NCI-H2081 (cell line): ENCODE results near the gene PALM.
A peak's percentile ranks its signal among the peaks of the same experiment; 100 is the strongest.
"Not testable (repeated sequence)": the region's sequence is repeated elsewhere in the genome, so short reads cannot be mapped to it uniquely, and the experiment has no call there.

Source experiments
- DNase-seq, 2 experiments: peaks; one replicate each; lab custom pipeline; 2025; lab: John Stamatoyannopoulos, UW

Gene PALM

DNA sequence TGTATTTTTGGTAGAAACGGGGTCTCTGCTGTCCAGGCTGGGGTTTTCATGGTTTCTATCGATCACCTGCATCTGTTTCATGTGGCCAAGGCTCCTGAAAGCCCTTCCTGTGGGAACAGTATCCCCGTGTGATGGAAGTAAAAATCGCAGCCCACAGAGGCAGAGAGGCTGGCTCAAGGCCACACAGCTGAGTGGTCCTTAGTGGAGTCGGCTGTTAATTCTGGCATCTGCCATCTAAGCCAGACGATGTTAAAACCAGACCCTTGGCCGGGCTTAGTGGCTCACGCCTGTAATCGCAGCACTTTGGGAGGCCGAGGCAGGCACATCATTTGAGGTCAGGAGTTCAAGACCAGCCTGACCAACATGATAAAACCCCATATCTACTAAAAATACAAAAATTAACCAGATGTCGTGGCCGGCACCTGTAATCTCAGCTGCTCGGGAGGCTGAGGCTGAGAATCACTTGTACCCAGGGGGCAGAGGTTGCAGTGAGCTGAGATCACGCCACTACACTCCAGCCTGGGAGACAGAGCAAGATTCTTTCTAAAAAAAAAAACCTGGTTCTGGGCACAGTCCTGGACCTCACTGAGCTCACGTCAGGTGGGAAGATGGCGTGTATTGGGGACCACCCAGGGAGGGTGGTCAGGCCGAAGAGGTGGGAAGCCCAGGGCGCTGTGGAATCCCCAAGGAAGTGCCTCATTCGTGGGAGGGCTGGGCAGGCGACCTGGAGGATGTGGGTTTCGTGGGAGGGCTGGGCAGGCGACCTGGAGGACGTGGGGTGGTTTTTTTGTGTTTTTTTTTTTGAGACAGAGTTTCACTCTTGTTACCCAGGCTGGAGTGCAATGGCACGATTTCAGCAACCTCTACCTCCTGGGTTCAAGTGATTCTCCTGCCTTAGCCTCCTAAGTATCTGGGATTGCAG is 23.7 kb downstream of the PALM start:
- DNase-seq: no peak

DNA sequence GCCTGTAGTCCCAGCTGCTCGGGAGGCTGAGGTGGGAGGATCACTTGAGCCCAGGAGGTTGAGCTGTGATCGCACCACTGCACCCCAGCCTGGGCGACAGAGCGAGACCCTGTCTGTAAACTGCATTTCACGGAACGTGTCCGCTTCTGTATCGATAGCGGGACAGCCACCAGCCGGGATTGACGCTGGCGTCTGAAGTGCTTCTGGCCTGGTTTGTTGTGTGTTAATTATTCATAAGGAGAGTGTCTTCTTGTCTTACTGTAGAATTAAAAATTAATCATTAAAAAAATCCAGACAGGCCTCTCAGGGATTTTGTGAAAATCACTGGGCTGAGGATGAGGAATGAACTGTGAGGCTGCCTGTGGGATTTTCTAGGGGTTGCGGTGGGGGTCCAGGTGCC is 26.0 kb downstream of the PALM start:
- no peak for DNase-seq

DNA sequence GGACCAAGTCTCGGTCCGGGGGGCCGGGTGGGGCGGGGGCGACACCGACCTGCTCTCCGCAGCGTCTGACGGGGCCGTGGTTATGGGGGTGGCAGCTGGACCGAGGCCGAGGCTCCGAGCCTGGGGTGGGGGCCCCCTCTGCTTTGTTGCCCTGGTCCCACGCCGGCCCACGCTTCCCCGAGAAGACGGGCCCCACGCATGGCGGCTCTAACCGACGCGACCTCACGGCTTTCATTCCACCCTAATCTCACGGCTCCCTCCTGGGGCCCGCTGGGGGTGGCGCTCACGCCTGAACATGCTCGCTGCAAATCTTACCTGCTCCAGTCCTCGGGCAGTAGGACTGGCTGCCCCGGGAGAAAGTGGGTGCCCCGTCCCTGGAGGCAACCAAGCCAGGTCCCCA is 27.4 kb downstream of the PALM start:
- DNase-seq: no peak

GRCh38 chr19:737591-738093 is 28.9 kb downstream of the PALM start:
- DNase-seq: peak in 1 of 2 experiments; percentile 40

GRCh38 chr19:738509-739128 is 29.9 kb downstream of the PALM start:
- no peak for DNase-seq

GRCh38 chr19:739998-740715 is 31.4 kb downstream of the PALM start:
- DNase-seq: no peak

DNA sequence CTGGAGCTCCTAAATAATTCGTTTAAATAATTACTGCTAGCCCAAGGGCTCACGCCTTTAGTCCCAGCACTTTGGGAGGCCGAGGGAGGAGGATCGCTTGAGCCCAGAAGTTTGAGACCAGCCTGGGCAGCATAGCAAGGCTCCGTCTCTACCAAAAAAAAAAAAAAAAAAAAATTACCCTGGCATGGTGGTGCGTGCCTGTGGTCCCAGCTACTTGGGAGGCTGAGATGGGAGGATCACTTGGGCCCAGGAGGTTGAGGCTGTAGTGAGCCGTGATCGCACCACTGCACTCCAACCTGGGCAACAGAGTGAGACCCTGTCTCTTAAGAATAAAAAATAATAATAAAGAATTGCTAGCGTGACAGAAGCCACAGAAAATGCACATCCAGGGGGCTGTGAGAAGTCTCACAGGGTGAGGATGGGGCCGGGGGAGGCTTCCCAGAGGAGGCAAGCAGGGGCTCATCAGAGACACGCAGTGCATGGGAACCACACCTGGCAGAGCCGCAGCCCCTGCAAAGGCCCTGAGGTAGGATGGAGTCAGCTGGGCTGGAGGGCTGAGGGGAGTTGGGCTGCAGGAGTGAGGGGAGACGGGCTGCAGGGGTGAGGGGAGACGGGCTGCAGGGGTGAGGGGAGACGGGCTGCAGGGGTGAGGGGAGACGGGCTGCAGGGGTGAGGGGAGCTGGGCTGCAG is 32.2 kb downstream of the PALM start:
- DNase-seq: not testable (repeated sequence)

GRCh38 chr19:741506-742131 is 32.9 kb downstream of the PALM start:
- DNase-seq: no peak

GRCh38 chr19:742540-743075 is 33.9 kb downstream of the PALM start:
- no peak for DNase-seq

DNA sequence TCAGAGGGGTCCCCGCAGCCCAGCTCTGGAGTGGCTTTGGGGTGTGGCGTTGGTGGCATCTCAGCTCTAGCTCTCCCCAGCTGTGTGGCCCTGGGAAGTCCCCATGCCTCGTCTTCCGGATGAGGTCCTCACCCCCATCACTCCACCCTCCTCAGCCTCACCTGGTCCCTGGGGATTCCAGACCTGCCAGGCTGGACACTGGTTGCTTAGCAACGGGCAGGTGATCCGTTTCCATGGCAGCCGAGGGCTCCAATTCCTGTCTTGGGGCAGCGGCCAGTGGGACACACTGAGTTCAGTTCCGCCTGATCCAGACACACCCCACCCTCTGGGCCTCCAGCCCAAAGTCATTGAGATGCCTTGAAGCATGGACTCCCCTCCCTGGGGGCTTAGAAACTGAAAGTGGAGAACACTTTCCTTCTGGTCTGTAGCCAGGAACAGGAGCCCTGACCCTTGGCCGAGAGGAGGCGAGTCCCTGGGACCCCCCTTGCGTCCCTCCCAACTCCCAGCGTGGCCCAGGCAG is 34.5 kb downstream of the PALM start:
- peak; percentile 16 to 36 for DNase-seq

GRCh38 chr19:745138-745537 is 36.4 kb downstream of the PALM start:
- not testable (repeated sequence) for DNase-seq

DNA sequence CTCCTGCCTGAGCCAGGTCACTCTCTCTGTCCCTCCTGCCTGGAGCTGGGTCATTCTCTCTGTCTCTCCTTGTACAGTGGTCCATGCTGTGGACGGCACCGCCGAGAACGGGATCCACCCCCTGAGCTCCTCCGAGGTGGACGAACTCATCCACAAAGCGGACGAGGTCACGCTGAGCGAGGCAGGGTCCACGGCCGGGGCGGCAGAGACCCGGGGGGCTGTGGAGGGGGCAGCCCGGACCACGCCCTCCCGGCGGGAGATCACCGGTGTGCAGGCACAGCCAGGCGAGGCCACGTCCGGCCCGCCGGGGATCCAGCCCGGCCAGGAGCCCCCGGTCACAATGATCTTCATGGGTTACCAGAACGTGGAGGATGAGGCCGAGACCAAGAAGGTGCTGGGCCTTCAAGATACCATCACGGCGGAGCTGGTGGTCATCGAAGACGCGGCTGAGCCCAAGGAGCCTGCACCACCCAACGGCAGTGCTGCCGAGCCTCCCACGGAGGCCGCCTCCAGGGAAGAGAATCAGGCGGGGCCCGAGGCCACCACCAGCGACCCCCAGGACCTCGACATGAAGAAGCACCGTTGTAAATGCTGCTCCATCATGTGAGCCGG is 37.6 kb downstream of the PALM start:
- DNase-seq: no peak

GRCh38 chr19:746956-747355 is 38.2 kb downstream of the PALM start:
- DNase-seq: no peak

DNA sequence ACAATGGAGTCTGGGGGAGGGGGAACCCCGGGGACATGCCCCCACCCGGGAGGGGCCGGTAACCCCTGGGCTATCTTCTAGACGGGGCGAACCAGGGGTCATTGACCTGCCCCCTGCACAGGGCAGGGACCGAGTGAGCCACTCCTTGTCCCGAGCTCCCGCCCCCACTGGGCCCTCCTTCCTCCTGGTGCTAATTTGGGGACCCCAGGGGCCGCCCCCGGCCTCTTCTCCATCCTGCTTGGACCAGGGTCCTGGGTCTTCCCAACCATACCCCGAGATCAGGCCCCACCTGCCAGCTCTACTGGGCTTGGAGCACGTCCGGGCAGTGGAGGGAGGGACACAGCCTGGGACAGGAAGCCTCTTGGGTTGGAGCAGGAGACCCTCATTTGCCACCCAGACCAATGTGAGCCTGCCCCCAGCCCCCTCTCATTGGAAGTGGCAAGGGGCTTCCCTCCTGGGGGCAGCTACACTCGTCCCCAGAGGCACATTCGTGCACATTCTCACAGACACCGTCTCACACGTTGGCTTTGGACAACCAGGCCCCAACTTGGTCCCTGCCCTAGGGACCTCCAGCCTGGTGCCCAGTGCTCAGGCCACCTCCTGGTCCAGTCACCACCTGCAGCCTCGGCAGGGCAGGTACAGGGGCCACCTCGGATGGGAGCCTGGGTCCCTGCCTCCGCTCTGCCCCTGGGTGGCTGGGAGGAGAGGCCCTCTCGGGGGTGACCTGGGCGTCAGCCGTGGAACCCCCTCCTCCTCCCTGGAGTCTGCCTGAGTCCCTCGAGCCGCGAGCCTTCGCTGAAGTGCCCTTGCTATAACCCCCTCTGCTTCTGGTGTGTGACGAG is 38.9 kb downstream of the PALM start:
- no peak for DNase-seq

- no peak for DNase-seq
Measured at GRCh38 chr19:748274-748598, 39.5 kb downstream of the PALM start.

- DNase-seq: no peak
Measured at GRCh38 chr19:749811-750210, 41.1 kb downstream of the PALM start.

DNA sequence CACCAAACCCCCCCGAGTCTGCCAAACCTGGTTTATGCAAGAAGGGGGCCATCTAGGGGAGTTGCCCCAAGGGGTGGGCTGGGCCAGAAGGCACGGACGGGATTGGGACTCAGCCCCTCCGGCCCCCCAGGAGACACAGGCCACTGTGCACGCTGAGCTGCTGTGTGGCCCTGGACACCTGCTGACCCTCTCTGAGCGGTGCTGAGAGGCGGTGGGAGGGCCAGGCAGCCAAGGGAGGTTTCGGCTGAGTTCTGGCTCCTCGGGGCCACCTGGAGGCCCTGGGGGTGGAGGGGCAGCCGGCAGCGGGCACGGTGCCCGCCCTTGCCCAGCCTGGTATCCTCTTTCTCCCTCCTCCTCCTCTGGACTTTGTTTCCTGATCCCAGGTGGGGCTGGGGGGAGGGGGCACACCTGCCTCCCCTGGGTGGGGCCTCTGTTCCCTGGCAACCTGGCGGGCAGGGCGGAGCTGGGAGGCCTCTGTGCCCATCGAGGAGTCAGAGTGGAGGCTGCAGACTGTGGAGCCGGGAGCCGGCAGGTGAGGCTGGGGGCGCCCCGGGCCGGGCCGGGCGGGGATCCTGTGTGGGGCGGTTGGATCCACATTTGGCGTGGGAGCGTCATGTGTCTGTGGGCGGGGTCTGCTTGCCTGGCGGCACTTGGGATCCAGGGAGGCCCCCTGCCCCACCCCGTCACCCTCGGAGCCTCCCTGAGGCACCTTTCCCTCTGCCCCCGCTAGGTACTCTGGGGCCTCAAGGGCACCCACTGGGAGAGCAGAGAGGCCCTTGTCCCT is 42.1 kb downstream of the PALM start, which contains the start of gene MISP:
Gene MISP (plus strand): TSS at position 473 of the 784 bp plus-strand sequence. CDS start 5,835 bp downstream, outside the sequence.
- DNase-seq: peak; percentile 87 to 92

GRCh38 chr19:751501-752341 is 43.0 kb downstream of the PALM start:
- DNase-seq: no peak
